ACHN (cell line): ENCODE measurements around the gene STXBP1.

Experiments used
- DNase-seq: peaks from one replicate; pipeline ENCODE4 v3.0.0-alpha.2; 2015
- in situ Hi-C: cut with HindIII; loops from 2 replicates; pipeline ENCODE4 v1.10.0; 2017; ENCODE audit warnings: low sequenced_read_pairs, low pct_ligation_motif_present, low pct_unique_long_range_greater_than_20kb

Gene STXBP1

GRCh38 chr9:127611899-127612790 is at the start of gene STXBP1:
TSS of gene STXBP1 (plus strand) at chr9:127612277. CDS start at chr9:127612404, 127 bp downstream.
- DNase-seq: peak; percentile 81
- in situ Hi-C loops: no loop called here

GRCh38 chr9:127562279-127562796 is 49.7 kb upstream of the STXBP1 start:
- in situ Hi-C loops: no loop called here
- DNase-seq: no peak

DNA sequence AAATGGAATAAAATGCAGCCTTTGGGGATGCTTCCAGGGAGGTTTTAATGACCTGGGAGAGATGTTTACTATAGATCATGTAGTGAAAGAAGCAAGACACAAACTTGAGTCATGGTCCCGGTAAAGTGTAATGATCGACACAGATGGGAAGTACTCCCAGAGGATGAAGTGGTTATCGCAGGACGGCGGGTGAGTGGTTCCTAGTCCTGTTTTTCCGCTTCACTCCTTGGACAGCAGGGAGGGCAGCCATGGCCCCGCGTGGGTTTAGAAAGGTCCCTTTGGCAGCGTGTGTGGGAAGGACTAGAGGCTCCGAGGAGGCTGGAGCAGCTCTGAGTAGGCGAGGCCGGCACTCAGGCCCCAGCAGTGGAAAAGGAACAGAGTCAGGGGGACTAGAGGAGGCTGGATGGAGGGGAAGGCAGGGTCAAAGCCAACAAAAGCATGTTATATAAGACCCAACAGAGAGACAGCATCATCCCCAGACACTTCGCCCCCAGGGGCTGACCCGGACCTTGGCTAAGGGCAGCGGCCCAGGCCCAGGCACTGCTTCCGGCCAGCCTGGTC is 49.2 kb upstream of the STXBP1 start:
- peak; percentile 51 for DNase-seq
- in situ Hi-C loops: no loop called here

GRCh38 chr9:127563579-127563978 is 48.5 kb upstream of the STXBP1 start:
- in situ Hi-C loops: no loop called here
- no peak for DNase-seq

DNA sequence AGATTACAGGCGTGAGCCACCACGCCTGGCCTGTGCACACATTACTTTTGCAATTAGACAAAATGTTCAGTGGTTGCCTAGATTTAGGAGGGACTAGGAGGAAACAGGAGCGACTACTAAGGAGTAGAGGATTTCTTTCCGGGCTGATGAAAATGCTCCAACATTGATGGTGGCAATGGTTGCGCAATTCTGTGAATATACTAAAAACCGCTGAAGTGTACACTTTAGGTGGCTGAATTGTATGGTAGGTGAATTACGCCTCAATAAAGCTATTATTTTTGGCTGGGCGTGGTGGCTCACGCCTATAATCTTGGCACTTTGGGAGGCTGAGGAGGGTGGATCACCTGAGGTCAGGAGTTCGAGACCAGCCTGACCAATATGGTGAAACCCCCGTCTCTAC is 46.8 kb upstream of the STXBP1 start:
- no peak for DNase-seq
- in situ Hi-C loops: no loop called here

GRCh38 chr9:127566351-127567001 is 45.6 kb upstream of the STXBP1 start:
- in situ Hi-C loops: no loop called here

GRCh38 chr9:127567035-127567729 is 44.9 kb upstream of the STXBP1 start:
- DNase-seq: peak; percentile 54
- in situ Hi-C loops: no loop called here

More at GRCh38 chr9:127566351-127567001, 45.6 kb upstream of the STXBP1 start:
- DNase-seq: no peak

DNA sequence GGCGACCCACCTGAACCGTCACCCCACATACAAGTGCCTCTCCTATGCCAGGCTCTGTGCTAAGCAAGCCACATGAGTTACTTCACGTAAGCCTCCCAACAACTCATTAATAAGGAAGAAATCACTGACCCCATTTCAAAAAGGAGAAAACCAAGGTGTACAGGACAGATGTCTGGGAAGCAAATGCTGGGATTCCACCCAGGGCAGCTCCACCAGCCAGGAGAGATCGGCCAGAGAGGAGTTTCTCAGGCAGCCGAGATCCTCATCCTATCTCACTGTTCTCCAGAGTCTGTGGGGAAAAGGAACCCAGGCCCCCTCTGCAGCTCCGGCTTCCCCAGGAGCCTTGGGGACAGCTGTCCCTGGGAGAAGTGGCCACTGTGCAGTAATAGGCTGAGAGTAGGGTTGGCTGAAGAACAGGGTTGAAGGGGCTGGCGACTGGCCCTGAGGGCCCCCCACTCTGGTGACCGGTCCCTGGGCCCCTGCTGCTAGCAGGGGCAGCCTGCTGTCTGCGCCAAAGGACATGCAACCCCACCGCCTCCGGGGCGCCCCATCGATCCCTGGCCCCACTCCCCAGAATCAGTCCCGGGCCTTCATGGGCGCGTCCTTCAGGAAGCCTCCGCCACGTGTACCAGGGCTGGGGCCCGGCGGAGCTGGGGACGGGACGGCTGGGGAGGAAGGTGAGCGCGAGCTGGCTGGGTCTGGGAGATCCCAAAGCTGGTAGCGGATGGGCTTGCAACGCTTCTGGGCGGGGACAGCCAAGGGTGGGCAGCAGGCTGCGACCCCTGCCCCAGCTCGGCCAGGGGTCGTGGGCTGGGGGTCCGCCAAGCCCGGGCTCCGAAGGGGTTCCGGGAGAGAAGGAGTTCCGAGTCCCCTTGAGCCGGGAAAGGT is 44.1 kb upstream of the STXBP1 start:
- in situ Hi-C loops: no loop called here
- no peak for DNase-seq

- DNase-seq: no peak
- in situ Hi-C loops: no loop called here
Observed at GRCh38 chr9:127568618-127568970, 43.5 kb upstream of the STXBP1 start.

DNA sequence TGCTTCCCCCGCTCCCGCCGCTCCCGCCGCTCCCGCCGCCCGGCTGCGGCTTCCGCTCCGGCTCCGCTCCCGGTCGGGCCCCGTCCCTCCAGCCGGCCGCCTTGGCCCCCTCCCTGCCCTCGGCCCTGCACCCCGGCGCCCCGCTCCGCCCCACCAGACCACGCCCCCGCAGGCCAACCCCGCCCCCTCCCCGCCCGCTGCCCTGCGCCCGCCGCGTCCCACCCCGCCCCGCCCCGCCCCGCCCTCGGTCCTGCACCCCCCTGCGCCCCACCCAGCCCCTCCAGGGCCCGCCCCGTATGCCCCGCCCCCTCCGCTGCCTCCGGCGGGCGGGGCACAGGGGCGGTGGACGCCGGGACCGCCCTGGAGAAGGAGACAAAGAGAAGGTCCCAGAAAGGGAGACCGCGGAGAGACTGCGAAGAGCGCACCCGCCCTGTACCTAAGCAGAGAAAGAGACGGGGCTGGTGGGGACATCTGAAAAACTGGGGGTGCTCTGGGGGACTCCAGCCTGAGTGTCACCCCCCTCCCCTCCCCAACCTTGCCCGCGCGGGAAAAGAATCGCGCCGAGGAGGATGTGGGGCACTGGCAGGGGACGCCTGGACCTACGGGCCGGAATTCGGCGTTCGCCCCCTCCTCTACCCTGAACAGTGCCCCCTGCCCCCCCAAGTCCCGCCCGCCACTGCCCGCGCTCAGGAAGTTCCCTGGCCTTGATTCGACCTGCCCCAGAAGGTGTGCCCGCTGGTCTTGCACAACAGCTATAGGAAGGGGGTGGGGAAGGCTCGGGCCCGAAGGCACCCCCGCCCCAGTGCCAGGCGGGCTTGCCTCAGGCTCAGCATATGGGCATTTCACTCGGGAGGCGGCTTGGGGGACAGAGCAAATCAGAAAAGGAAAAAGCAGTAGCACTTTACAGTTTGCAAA is 42.8 kb upstream of the STXBP1 start:
- in situ Hi-C loops: no loop called here
- peak; percentile 79 for DNase-seq

DNA sequence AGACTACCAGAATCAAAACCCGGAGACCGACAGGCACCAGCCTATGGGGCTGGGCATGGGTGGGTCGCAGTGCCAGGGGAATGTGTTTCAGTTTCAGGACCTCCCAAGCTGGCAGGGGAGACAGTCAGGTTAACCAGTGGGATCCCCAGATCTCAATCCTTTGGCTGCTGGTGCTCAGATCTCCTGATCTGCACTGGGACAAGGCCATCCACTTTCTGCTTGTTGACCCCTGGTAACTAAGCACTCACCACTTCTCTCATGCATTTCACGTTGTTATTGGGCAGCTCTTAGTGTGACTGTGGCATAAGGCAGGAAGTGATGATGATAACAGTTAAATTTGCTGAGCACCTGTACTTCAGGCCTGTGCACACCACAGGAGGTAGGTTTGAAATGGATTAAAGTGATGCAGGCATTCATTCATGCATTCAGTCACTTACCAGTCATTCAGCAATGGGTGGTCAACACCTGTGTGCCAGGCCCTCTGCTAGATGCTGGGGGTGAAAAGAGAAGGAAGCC is 42.1 kb upstream of the STXBP1 start:
- in situ Hi-C loops: no loop called here
- DNase-seq: peak; percentile 63

DNA sequence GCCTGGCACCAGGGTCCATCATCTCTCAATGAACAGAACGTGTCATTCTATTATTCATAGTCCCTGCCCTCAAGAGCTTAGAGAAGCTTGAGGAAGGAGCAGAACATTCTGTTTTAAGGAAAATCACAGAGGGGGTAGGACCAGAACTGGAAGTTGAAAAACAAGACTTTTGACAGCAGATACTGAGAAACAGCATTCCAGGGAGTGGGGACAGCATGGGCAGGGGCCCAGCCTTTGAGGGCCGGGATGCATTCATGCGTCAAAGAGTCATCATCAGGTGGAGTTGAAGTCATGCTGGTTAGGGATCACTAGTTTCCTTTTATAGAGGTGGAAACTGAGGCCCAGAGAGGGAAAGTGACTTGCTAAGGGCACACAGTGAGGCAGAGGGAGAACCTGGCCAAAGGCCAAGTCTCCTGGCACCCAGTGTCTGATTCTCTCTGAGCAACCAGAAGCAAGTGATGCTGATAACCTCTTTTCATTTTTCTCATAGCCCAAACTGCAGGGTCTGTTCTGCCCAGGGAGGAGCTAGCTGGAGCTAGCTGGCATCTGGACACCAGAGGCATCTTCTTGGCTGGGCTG is 41.5 kb upstream of the STXBP1 start:
- peak; percentile 53 for DNase-seq
- in situ Hi-C loops: no loop called here

DNA sequence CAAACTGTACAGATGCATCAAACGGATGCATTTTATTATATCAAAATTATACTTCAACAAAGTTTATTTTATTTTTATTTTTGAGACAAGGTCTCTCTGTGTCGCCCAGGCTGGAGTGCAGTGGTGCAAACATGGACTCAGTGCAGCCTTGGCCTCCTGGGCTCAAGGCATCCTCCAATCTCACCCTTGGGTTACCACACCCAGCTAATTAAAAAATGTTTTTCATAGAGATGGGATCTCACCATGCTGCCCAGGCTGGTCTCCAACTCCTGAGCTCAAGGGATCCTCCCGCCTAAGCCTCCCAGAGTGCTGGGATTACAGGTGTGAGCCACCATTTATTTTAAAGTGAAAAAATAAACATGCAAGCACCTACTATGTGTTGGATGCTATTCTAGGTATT is 40.1 kb upstream of the STXBP1 start:
- in situ Hi-C loops: no loop called here
- DNase-seq: no peak

DNA sequence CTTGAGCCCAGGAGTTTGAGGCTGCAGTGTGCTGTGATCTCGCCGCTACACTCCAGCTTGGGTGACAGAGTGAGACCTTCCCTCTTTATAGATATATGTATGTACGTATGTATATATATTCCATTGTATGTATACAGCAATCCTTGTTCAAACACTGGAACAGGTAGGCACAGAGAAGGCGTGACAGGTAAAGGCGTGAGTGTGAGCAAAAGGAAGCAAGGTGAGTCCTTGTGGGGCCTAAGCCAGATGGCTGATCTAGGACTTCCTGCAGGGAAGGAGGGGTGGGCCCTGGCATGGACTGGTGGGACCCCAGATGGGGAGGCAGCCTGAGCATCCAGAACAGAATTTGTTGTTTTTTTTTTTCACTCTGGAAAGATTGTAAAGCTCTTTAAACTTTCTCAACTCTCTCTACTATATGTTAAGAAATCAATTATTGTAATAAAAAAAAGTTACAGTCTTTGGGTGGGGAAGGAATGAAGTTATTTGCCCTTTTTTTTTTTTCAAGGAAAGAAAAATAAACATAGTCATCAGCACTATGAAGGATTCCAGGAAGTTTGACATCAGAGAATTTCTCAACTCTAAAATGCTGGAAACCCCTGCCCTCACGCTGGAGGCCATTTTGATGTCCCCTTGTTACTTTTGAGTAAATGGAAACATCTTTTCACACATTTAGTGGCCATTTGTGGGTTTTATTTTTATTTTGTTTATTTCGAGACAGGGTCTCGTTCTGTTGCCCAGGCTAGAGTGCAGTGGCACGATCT is 38.9 kb upstream of the STXBP1 start:
- in situ Hi-C loops: no loop called here
- no peak for DNase-seq

GRCh38 chr9:127574072-127574993 is 37.7 kb upstream of the STXBP1 start:
- in situ Hi-C loops: no loop called here
- peak; percentile 64 for DNase-seq
